NCI-H128 (cell line): Measurements from ENCODE around the gene HOXC5.

Source experiments
- DNase-seq: peaks from one replicate; lab custom pipeline; 2025; ENCODE audit not compliant: unreplicated experiment; lab: John Stamatoyannopoulos, UW

HOXC5 gene

GRCh38 chr12:53995378-53996239 is 37.2 kb upstream of the HOXC5 start:
- no peak for DNase-seq

- no peak for DNase-seq
Observed at GRCh38 chr12:53996240-53997203, 36.3 kb upstream of the HOXC5 start.

- DNase-seq, result no peak
Observed at GRCh38 chr12:53997204-53998109, 35.4 kb upstream of the HOXC5 start.

GRCh38 chr12:53998110-53998899 is 34.5 kb upstream of the HOXC5 start:
- DNase-seq, result no peak

GRCh38 chr12:53998900-53999236 is 34.0 kb upstream of the HOXC5 start:
- DNase-seq, result no peak

- no peak for DNase-seq
Observed at GRCh38 chr12:53999559-54000115, 33.2 kb upstream of the HOXC5 start.

- no peak for DNase-seq
Observed at GRCh38 chr12:54000116-54001114, 32.4 kb upstream of the HOXC5 start, which contains the start of gene HOXC9. TSS of gene HOXC9 (plus strand) at chr12:54000161. CDS start at chr12:54000189, 28 bp downstream.

GRCh38 chr12:54001283-54002187 is 31.3 kb upstream of the HOXC5 start:
- DNase-seq, result no peak

- no peak for DNase-seq
Observed at GRCh38 chr12:54002278-54002914, 30.5 kb upstream of the HOXC5 start.

GRCh38 chr12:54002915-54003389 is 29.9 kb upstream of the HOXC5 start:
- no peak for DNase-seq

- no peak for DNase-seq
Observed at GRCh38 chr12:54003625-54004024, 29.2 kb upstream of the HOXC5 start.

- no peak for DNase-seq
Observed at GRCh38 chr12:54004063-54004840, 28.6 kb upstream of the HOXC5 start.

- DNase-seq, result no peak
Observed at GRCh38 chr12:54004841-54005530, 27.9 kb upstream of the HOXC5 start.

- no peak for DNase-seq
Observed at GRCh38 chr12:54005531-54005852, 27.4 kb upstream of the HOXC5 start.

GRCh38 chr12:54005853-54006558 is 26.8 kb upstream of the HOXC5 start:
- peak; percentile 74 for DNase-seq
